HepG2 (cell line): Measurements from ENCODE around the gene ALK. TPM values are rescaled to one million over a fixed set of nuclear protein-coding genes. Genes with fewer than 3 reads are reported as not detected.

Source experiments
- BORCS8-MEF2B ChIP-seq: sonication (generic); formaldehyde crosslinking; IDR thresholded peaks from 2 replicates; pipeline ENCODE4 v1.8.0; 2022; ENCODE audit warnings: mild to moderate bottlenecking, missing genetic modification reagents
- ERF ChIP-seq: IDR thresholded peaks from 2 replicates; pipeline ENCODE4 v1.6.1; 2018; ENCODE audit warnings: missing biosample characterization, missing genetic modification reagents
- GABPB1 ChIP-seq: IDR thresholded peaks from 2 replicates; pipeline ENCODE4 v1.6.1; 2016; ENCODE audit warnings: mild to moderate bottlenecking, missing genetic modification reagents, moderate library complexity, missing compliant biosample characterization
- HES4 ChIP-seq: sonication (generic); formaldehyde crosslinking; IDR thresholded peaks from 2 replicates; pipeline ENCODE4 v1.9.0; 2021; ENCODE audit warnings: mild to moderate bottlenecking, missing genetic modification reagents, borderline replicate concordance
- HMG20B ChIP-seq: conservative IDR thresholded peaks from 2 replicates; pipeline ENCODE4 v1.6.1; 2016; ENCODE audit warnings: missing genetic modification reagents, missing compliant biosample characterization
- KDM5A ChIP-seq: fragments of 200-600 bp; sonication (generic); IDR thresholded peaks from 2 replicates; pipeline ENCODE4 v1.7.0; 2018; ENCODE audit warnings: antibody characterized with exemption, mild to moderate bottlenecking, low read length, borderline replicate concordance
- KLF16 ChIP-seq, 2 experiments: sonication (generic) in 1 of 2; formaldehyde crosslinking in 1 of 2; IDR thresholded peaks; 2 replicates each; pipeline versions ENCODE4 v1.6.1 to v1.8.0; 2016 to 2023; ENCODE audit warnings: missing genetic modification reagents in 2 of 2, missing compliant biosample characterization in 1 of 2
- RCOR2 ChIP-seq: IDR thresholded peaks from 2 replicates; pipeline ENCODE4 v1.6.1; 2016; ENCODE audit warnings: missing biosample characterization, missing genetic modification reagents
- TOE1 ChIP-seq: sonication (generic); formaldehyde crosslinking; IDR thresholded peaks from 2 replicates; pipeline ENCODE4 v1.4.0; 2020; ENCODE audit warnings: mild to moderate bottlenecking, missing genetic modification reagents
- ZNF136 ChIP-seq: sonication (generic); formaldehyde crosslinking; IDR thresholded peaks from 2 replicates; pipeline ENCODE4 v1.8.1; 2022; ENCODE audit warnings: low read depth, mild to moderate bottlenecking, moderate library complexity, missing genetic modification reagents
- ZNF17 ChIP-seq: sonication (generic); formaldehyde crosslinking; IDR thresholded peaks from 2 replicates; pipeline ENCODE4 v1.5.0; 2020; ENCODE audit warnings: mild to moderate bottlenecking, missing genetic modification reagents
- ZNF274 ChIP-seq: sonication (generic); formaldehyde crosslinking; IDR thresholded peaks from 2 replicates; pipeline ENCODE4 v1.5.1; 2020; ENCODE audit warnings: mild to moderate bottlenecking, missing genetic modification reagents
- ZNF292 ChIP-seq: sonication (generic); formaldehyde crosslinking; IDR thresholded peaks from 2 replicates; pipeline ENCODE4 v1.8.1; 2022; ENCODE audit warnings: mild to moderate bottlenecking, low read depth, missing genetic modification reagents, borderline replicate concordance
- ZNF296 ChIP-seq: sonication (generic); formaldehyde crosslinking; conservative IDR thresholded peaks from 2 replicates; pipeline ENCODE4 v1.5.0; 2020; ENCODE audit warnings: mild to moderate bottlenecking, missing genetic modification reagents
- ZNF333 ChIP-seq: sonication (generic); formaldehyde crosslinking; IDR thresholded peaks from 2 replicates; pipeline ENCODE4 v1.4.0; 2020; ENCODE audit warnings: mild to moderate bottlenecking, missing genetic modification reagents, borderline replicate concordance
- ZNF501 ChIP-seq: sonication (generic); formaldehyde crosslinking; IDR thresholded peaks from 2 replicates; pipeline ENCODE4 v1.5.1; 2020; ENCODE audit warnings: mild to moderate bottlenecking, moderate library complexity, missing genetic modification reagents
- ZNF607 ChIP-seq: sonication (generic); formaldehyde crosslinking; IDR thresholded peaks from 2 replicates; pipeline ENCODE4 v1.5.1; 2020; ENCODE audit warnings: missing genetic modification reagents, mild to moderate bottlenecking, borderline replicate concordance
- ZNF766 ChIP-seq: sonication (generic); formaldehyde crosslinking; IDR thresholded peaks from 2 replicates; pipeline ENCODE4 v1.5.0; 2020; ENCODE audit warnings: missing genetic modification reagents, borderline replicate concordance
- ZNF839 ChIP-seq: sonication (generic); formaldehyde crosslinking; IDR thresholded peaks from 2 replicates; pipeline ENCODE4 v1.4.0; 2020; ENCODE audit warnings: missing genetic modification reagents, mild to moderate bottlenecking, borderline replicate concordance
- ZNF850 ChIP-seq: sonication (generic); formaldehyde crosslinking; conservative IDR thresholded peaks from 2 replicates; pipeline ENCODE4 v1.9.0; 2021; ENCODE audit warnings: mild to moderate bottlenecking, missing genetic modification reagents
- ZNF878 ChIP-seq: sonication (generic); formaldehyde crosslinking; IDR thresholded peaks from 2 replicates; pipeline ENCODE4 v1.8.1; 2023; ENCODE audit warnings: mild to moderate bottlenecking, missing genetic modification reagents, moderate library complexity
- ZSCAN20 ChIP-seq: sonication (generic); formaldehyde crosslinking; IDR thresholded peaks from 2 replicates; pipeline ENCODE4 v1.4.0; 2020; ENCODE audit warnings: missing genetic modification reagents, mild to moderate bottlenecking, borderline replicate concordance
- polyA plus RNA-seq, 8 experiments: library from polyadenylated mRNA; depleted of rRNA in 3 of 8; stranded (reverse) in 7 of 8; unstranded in 1 of 8; fragments of >200 nt; fragmentation: Illumina TruSeq in 4 of 8; extraction: Trizol in 4 of 8; gene quantifications; 2 replicates each; pipeline versions ENCODE4 v1.2.1 to v1.2.3, GENCODE V29; 2011 to 2016; ENCODE audit warnings: low read depth in 4 of 8, missing spikeins in 1 of 8, mixed read lengths in 1 of 8; ENCODE audit not compliant: insufficient read depth in 1 of 8
- total RNA-seq, 5 experiments: library from RNA; depleted of rRNA; stranded (reverse); fragments of >200 nt; fragmentation: Illumina TruSeq; extraction: Trizol; gene quantifications; 2 replicates each; pipeline ENCODE4 v1.2.3, GENCODE V29; 2016; ENCODE audit warnings: low read depth in 1 of 5
- TF ChIP-seq, protein P1 (sequence below): IDR thresholded peaks from 2 replicates; pipeline ENCODE4 v1.6.1; 2016; ENCODE audit warnings: mild to moderate bottlenecking, missing biosample characterization, missing genetic modification reagents
- TF ChIP-seq, protein P2 (sequence below): sonication (generic); formaldehyde crosslinking; IDR thresholded peaks from 2 replicates; pipeline ENCODE4 v1.4.0; 2020; ENCODE audit warnings: mild to moderate bottlenecking, missing genetic modification reagents
- TF ChIP-seq, protein P3 (sequence below): sonication (generic); formaldehyde crosslinking; conservative IDR thresholded peaks from 2 replicates; pipeline ENCODE4 v1.8.0; 2022; ENCODE audit warnings: mild to moderate bottlenecking, moderate library complexity, missing genetic modification reagents

Gene ALK
- total and polyA plus RNA-seq, 2 of the 13 experiments (the other 11 are each of a cell fraction or from before 2014, with no cell fraction given), result not detected

DNA sequence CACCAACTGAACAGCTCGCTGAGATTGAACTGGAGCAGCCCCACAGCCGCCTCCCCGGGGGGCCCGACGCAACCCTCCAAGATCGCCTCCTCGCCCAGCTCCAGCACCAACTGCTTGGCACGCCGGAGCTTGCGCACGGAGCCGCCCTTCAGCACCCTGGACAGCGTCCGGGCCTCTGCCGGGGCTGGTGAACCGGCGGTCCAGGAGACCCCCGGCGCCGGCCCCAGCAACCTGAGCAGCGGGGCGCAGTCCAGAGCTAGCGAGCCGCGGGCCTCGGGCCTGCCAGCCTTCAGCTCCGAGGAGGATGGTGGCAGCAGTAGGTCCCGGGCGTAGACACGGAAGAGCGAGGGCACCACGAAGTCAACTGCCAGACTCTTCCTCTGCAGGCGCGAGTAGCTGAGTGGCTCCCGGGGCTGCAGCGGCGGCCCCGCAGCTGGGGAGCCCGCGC, 1.2 kb downstream of the ALK start (continued):
- TF ChIP-seq ZNF136 (CRISPR knock-in tag) (no peak), ZNF501 (CRISPR knock-in tag) (0 out of 2 replicates have a peak, but pooled peaks have one; percentile 25), TOE1 (CRISPR knock-in tag) (no peak), HMG20B (CRISPR knock-in tag) (no peak), ZSCAN20 (0 out of 2 replicates have a peak, but pooled peaks have one; percentile 38), BORCS8-MEF2B (peak; percentile 65), RCOR2 (CRISPR knock-in tag) (no peak), ZNF292 (no peak), ZNF607 (CRISPR knock-in tag) (0 out of 2 replicates have a peak, but pooled peaks have one; percentile 45), ZNF878 (CRISPR knock-in tag) (peak; percentile 81), ZNF296 (CRISPR knock-in tag) (no peak), HES4 (CRISPR knock-in tag) (peak; percentile 74; the same call in 1 of the 2 replicates), GABPB1 (CRISPR knock-in tag) (peak; percentile 34; the same call in 1 of the 2 replicates), ZNF17 (CRISPR knock-in tag) (no peak), ZNF333 (no peak), ERF (peak; percentile 37; the same call in 1 of the 2 replicates), KDM5A (no peak), ZNF850 (CRISPR knock-in tag) (no peak), ZNF274 (CRISPR knock-in tag) (0 out of 2 replicates have a peak, but pooled peaks have one; percentile 38), KLF16 (CRISPR knock-in tag; IDR thresholded peaks at IDR 0.05) (peak in 1 of 2 experiments; percentile 68; a peak in 2 of 4 replicates), ZNF839 (CRISPR knock-in tag) (peak; percentile 39; the same call in 1 of the 2 replicates), ZNF766 (CRISPR knock-in tag) (no peak)
- TF ChIP-seq, protein P1, sequence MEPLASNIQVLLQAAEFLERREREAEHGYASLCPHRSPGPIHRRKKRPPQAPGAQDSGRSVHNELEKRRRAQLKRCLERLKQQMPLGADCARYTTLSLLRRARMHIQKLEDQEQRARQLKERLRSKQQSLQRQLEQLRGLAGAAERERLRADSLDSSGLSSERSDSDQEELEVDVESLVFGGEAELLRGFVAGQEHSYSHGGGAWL, result peak; percentile 55; the same call in 1 of the 2 replicates
- TF ChIP-seq, protein P2, sequence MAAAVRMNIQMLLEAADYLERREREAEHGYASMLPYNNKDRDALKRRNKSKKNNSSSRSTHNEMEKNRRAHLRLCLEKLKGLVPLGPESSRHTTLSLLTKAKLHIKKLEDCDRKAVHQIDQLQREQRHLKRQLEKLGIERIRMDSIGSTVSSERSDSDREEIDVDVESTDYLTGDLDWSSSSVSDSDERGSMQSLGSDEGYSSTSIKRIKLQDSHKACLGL (CRISPR knock-in tag), result peak; percentile 42; the same call in 1 of the 2 replicates
- TF ChIP-seq, protein P3, sequence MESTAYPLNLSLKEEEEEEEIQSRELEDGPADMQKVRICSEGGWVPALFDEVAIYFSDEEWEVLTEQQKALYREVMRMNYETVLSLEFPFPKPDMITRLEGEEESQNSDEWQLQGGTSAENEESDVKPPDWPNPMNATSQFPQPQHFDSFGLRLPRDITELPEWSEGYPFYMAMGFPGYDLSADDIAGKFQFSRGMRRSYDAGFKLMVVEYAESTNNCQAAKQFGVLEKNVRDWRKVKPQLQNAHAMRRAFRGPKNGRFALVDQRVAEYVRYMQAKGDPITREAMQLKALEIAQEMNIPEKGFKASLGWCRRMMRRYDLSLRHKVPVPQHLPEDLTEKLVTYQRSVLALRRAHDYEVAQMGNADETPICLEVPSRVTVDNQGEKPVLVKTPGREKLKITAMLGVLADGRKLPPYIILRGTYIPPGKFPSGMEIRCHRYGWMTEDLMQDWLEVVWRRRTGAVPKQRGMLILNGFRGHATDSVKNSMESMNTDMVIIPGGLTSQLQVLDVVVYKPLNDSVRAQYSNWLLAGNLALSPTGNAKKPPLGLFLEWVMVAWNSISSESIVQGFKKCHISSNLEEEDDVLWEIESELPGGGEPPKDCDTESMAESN (CRISPR knock-in tag), result 0 out of 2 replicates have a peak, but pooled peaks have one; percentile 41
